Glomerular visceral epithelial cell (primary cell): Measurements from ENCODE around the gene PRODH2.

Experiments used
- DNase-seq: peaks from one replicate; pipeline ENCODE4 v3.0.0-alpha.2; 2016; ENCODE audit errors: extremely low spot score

Gene PRODH2

DNA sequence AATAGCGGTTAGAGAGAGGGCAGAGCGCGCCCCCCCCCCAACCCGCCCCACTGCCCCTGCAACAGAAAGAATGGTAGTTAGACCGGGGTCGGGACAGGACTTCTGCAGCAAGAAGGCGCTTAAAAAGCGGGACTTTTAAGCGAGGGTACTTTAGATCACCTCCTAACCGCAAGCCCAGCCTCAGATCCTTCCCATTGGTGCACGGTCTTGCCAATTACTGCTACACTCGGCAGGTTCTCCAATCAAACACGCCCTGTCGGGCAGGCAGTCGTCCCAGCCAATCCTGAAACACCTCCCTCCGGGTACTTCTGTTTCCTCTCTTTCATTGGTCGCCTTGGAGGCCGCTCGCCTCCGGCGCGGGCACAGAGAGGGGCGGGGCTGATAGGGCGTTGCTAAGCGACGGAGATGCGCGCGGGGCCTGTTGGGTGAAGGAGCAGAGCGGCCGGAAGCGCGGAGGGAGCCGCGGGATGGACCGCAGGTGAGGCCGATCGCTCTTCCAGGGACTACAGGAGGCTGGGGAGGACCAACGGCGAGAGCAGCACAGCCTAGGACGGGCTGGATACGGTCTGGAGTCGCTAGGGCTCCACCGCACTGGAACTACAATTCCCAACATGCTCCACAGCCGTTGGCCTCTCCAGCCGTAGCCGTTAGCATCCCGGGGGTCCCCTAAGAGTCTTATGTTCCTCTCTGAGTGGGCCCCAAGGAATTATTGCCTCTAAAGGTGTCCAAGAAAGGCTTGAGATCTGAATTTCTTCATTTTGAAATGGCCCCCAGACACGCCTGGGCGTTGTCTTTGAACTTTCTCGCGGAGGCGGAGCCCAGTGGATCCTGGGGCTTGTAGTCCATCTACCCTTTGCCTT, 54.7 kb downstream of the PRODH2 start, which contains the start of gene PROSER3:
TSS of gene PROSER3 (plus strand) at position 428 of the 860 bp plus-strand sequence. CDS start at position 468, 40 bp downstream.
- DNase-seq: peak; percentile 99

DNA sequence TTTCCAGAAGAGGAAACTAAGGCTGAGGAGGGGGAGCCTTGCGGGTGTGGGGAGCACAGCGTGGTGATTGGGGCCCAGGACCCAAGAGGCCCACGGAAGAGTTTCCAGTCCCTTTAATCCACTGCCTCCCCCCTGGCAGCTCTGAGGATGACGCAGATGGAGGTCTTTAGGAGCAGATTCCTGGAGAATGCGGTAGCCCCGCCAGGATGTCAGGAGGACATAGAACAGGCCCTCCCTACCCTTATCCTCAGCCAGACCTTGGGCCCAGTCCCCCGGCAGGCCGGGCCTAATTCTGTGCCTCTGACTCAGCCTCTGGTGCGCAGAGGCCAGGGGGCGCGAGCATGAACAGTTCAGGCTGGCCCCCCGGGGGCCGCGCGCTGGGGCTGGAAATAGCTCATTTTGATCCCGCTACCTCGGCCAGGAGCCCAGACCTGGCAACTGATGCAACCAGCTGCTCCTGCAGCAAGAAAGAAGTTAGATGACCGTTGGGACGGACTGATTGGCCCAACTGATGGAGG, 55.4 kb downstream of the PRODH2 start:
- DNase-seq: peak; percentile 71

DNA sequence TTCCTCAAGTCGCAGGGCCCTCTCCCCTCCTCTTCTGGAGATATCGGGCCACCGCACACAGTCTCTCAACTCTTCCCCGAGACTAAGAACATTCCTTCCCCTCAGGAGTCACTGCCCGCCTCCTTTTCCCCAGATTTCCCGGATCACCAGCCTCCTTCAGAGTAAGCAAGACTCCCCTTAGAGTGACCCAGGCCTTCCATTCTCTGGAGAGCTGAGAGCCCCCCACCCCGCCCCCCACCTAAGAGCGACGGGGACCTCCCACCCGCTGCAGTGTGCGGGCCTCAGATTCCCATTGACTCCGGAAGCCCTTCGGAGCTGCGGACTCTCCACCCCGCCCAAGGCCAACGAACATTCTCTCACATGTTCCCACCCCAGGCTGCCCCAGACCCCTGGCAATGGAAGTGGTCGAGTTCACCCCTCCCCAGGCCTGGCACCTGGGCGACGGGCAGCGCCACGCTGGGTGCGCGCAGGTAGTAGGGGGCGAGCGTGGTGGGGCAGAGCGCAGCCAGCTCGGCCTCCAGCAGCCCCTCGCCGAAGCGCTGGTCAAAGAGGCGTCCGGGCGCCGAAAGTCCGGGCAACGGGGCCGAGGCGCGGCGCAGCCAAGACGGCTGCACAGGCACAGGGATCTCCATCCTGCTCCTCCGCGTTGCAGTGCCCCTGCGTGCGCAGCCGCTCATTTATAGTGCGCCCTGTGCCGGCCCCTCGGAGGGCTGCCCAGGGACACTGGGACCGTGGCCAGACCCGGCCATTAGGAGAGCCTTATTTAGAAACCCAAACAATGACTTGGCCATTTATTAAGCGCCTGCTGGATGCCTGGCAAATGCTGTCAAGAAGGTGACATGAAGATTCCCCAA, 56.0 kb downstream of the PRODH2 start, which contains the start of gene HSPB6:
TSS of gene HSPB6 (minus strand) at position 653 of the 854 bp plus-strand sequence. CDS start at position 632, 21 bp downstream.
- no peak for DNase-seq

- DNase-seq: no peak
Observed at GRCh38 chr19:35755550-35756376, 56.9 kb downstream of the PRODH2 start.

GRCh38 chr19:35755131-35755549, 57.5 kb downstream of the PRODH2 start:
- no peak for DNase-seq

DNA sequence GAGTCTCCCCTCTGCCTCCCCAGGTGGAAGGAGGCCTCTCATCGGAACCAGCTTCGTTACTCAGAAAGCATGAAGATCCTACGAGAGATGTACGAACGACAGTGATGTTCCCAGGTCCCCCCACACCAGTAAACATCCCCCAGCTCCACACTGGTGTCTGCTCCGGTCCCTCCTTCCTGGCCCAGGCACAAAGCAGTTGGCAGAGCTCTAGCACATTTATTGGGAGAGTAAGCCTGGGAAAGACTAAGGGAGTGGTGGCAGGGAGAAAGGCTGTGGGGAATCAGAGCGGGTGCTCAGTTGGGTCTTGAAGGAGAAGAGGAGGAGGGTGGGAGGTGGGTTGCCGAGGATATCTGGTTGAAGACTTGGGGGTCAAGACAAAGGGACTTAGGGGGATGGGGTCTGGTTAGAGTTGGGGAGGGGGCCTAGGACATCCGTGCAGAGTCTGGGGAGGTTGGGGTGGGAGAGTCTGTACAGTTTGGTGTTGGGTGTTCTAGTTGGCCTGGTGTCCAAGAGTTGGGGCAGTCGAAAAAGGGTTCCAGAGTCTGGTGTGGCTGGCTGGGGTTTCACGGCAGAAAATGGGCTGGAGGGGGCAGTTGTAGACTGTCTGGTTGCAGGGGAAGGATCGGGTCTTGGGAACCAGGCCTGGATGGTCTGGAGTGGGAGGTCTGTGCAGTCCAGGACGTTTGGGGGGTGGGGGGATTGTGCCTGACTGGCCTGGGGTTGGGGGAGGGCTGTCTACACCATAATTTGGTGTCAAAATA, 58.1 kb downstream of the PRODH2 start:
- no peak for DNase-seq

DNA sequence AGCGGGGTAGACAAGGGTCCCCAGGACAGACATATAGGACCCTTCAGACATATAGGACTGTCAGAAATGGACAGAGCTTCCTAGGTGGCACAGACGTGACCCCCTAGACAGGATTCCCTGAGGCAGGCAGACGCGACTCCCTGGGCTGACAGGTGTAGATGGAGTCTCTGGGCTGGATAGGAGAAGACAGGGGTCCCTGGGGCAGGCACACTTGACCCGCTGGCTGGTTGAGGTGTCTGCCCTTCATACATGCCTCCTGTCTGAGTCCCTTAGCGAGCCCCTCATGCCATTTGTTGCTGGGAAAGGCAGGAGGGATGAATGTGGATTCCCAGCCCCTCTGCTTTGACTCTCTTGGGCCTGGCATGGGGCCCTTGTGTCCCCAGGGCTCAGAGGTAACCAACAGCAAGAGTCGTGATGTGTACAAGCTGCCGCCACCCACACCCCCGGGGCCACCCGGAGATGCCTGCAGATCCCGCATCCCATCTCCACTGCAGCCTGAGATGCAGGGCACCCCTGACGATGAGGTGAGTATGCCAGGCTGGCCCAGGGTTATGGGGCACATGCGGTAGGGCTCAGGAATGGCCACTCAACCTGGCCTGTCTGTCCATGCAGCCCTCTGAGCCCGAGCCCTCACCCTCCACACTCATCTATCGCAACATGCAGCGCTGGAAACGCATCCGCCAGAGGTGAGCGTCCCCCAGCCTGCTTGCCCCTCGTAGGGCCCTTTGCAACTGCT, 58.8 kb downstream of the PRODH2 start:
- no peak for DNase-seq

- no peak for DNase-seq
Observed at GRCh38 chr19:35752746-35753350, 59.8 kb downstream of the PRODH2 start.

DNA sequence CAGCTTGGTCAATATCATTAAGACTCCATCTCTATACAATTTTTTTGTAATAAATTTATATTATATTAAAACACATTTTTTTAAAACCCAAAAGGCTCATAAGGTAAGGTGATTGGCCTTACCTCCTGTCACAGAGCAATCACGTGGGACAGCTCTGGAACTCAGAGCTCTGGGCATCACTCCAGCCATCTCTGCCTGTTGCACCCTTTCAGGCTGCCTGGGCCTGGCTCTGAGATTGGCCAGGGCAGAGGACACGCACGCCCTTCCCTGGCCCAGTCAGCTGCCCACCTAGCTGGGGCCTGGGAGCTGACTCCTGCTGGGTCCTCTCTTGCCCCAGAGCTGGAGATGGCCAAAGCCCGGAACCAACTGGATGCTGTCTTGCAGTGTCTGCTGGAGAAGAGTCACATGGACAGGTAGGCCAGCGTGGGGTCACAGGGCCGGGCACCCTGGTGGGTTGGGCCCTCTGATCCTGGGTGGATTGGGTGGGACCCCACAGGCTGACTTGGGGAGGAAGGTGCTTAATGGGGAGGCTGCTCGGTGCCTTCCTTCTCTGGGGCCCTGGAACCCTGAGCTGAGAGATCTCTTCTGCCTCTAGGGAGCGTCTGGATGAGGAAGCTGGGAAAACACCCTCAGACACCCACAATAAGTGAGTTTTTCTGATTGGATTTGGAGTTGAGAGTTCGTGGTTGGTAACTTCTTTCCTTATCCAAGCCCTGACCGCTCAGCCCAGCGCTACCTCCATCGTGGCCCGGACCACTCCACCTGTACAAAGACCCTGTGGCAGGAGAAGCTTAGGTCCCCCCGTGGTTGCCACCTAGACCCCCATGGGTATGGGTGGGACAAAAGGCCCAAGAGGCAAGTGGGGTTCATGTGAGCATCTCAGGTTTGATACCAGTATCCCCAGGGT, 60.6 kb downstream of the PRODH2 start:
- no peak for DNase-seq

- DNase-seq: no peak
Observed at GRCh38 chr19:35750167-35750566, 62.5 kb downstream of the PRODH2 start.
